BLaER1 (cell line): ENCODE data around the gene PDE4B.

Source experiments
- H3K27ac ChIP-seq: shearing (Covaris generic); formaldehyde crosslinking; 2 replicates; pipeline ENCODE4 v1.8.1; 2022
- H3K27me3 ChIP-seq: shearing (Covaris generic); formaldehyde crosslinking; 2 replicates; pipeline ENCODE4 v1.8.1; 2022
- H3K36me3 ChIP-seq: shearing (Covaris generic); formaldehyde crosslinking; 2 replicates; pipeline ENCODE4 v1.8.1; 2022
- H3K4me1 ChIP-seq: shearing (Covaris generic); formaldehyde crosslinking; 2 replicates; pipeline ENCODE4 v1.8.1; 2022
- H3K4me2 ChIP-seq: shearing (Covaris generic); formaldehyde crosslinking; 2 replicates; pipeline ENCODE4 v1.8.1; 2022
- H3K4me3 ChIP-seq: shearing (Covaris generic); formaldehyde crosslinking; 2 replicates; pipeline ENCODE4 v1.8.1; 2022
- H3K9ac ChIP-seq: shearing (Covaris generic); formaldehyde crosslinking; 2 replicates; pipeline ENCODE4 v1.8.1; 2022
- H3K9me3 ChIP-seq: shearing (Covaris generic); formaldehyde crosslinking; 2 replicates; pipeline ENCODE4 v1.8.1; 2022
- H4K20me1 ChIP-seq: shearing (Covaris generic); formaldehyde crosslinking; 2 replicates; pipeline ENCODE4 v1.8.1; 2022
- Cebpa-rat ChIP-seq: shearing (Covaris generic); IDR thresholded peaks from 2 replicates; pipeline ENCODE4 v1.8.1; 2022

The PDE4B gene

DNA sequence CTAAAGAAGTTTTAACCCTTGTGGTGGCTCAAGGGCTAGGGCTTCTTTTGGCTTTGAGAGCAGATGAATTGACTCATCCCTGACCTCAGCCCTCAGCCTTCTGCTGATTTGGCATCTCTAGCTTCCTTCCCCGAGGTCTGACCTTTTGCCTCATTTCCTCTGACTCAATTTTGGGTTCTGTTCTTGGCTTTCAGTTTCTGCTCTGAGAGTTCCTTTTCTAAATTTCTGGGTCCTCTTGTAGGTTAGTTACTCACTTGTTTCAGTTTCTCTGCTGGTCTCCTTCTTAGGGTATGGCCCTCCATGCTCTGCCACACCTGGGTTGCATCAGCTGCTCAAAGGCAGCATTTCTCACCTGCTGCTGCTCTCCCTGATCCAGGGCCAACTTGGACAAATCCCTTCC lies 19.4 kb downstream of the PDE4B start:
- no peak for TF ChIP-seq Cebpa-rat
- no peaks in the 10 kb centered on the region for H3K36me3 ChIP-seq
- peaks cover 6% of the 10 kb centered on the region; the same call in 1 of the 2 replicates for H3K4me1 ChIP-seq
- no peak overlapping the region for H3K4me3 ChIP-seq
- H3K27me3 ChIP-seq: no peaks in the 10 kb centered on the region
- no peak overlapping the region for H3K9ac ChIP-seq
- no peak overlapping the region for H3K27ac ChIP-seq
- no peaks in the 10 kb centered on the region for H3K9me3 ChIP-seq
- no peaks in the 10 kb centered on the region for H4K20me1 ChIP-seq
- peak overlapping the region; percentile 23 for H3K4me2 ChIP-seq

DNA sequence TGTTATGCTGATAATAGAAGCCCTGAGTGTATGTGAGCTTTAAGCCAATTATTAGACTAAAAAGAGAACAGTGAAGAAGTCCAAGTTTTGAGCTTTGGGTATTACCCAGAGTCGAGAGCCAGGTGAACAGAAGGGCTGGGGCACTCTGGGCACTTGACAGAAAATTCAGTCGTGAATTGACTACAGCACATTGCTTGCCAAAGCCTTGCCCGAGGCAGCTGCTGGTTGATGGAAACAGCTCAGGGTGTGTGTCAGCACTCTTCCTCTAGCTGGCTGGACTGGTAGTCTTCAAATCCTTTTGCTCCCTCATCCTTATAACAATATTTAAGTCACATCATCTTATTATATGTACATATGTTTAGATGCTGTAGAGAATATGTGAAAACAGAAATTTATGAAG lies 21.3 kb downstream of the PDE4B start:
- no peaks in the 10 kb centered on the region for H3K9me3 ChIP-seq
- H3K36me3 ChIP-seq: no peaks in the 10 kb centered on the region
- no peak overlapping the region for H3K27ac ChIP-seq
- no peaks in the 10 kb centered on the region for H4K20me1 ChIP-seq
- peaks cover 6% of the 10 kb centered on the region; the same call in 1 of the 2 replicates for H3K4me1 ChIP-seq
- no peak for TF ChIP-seq Cebpa-rat
- H3K27me3 ChIP-seq: no peaks in the 10 kb centered on the region
- H3K4me2 ChIP-seq: no peak overlapping the region
- H3K4me3 ChIP-seq: no peak overlapping the region
- H3K9ac ChIP-seq: no peak overlapping the region

DNA sequence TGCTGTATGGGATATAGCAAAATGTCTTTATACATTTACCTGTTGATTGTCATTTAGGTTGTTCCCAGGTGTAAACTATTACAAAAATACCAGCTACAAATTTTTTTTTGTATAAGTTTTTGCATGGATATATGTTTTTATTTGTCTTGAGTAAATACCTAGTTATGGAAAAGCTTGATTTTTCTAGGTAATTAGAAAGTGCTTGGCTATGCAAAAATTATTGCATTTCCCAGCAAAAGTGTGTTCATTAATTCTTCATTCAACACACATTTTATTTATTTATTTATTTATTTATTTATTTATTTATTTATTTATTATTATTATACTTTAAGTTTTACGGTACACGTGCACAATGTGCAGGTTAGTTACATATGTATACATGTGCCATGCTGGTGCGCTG lies 22.1 kb downstream of the PDE4B start:
- peaks cover 6% of the 10 kb centered on the region; the same call in 1 of the 2 replicates for H3K4me1 ChIP-seq
- no peak overlapping the region for H3K4me3 ChIP-seq
- H3K27ac ChIP-seq: no peak overlapping the region
- no peaks in the 10 kb centered on the region for H4K20me1 ChIP-seq
- no peak overlapping the region for H3K4me2 ChIP-seq
- no peaks in the 10 kb centered on the region for H3K36me3 ChIP-seq
- H3K9me3 ChIP-seq: no peaks in the 10 kb centered on the region
- H3K27me3 ChIP-seq: no peaks in the 10 kb centered on the region
- TF ChIP-seq Cebpa-rat: no peak
- H3K9ac ChIP-seq: no peak overlapping the region

DNA sequence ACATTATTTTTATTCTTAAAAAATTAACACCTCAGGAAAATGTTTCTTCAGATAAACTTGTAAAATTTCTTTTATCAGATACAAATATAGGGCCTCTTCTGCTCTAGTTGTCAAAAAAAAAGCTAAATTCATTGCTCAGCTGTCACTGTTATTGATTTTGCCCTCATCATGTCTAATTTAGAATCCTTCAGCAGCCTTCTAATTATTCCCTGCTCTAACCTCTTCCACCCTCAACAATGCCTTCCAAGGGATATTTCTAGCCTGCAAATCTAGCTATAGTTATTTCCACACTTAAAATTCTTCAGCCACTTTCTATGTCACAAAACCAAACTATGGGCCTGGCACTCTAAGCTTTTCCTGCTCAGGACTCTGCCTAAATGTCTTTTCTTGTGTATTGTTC lies 25.2 kb downstream of the PDE4B start:
- Histone ChIP-seq H3K9ac (no peak overlapping the region), H3K36me3 (no peaks in the 10 kb centered on the region), H3K27ac (no peak overlapping the region), H3K9me3 (no peaks in the 10 kb centered on the region), H3K4me1 (no peaks in the 10 kb centered on the region), H3K4me3 (no peak overlapping the region), H4K20me1 (no peaks in the 10 kb centered on the region), H3K27me3 (no peaks in the 10 kb centered on the region), H3K4me2 (no peak overlapping the region)
- no peak for TF ChIP-seq Cebpa-rat

DNA sequence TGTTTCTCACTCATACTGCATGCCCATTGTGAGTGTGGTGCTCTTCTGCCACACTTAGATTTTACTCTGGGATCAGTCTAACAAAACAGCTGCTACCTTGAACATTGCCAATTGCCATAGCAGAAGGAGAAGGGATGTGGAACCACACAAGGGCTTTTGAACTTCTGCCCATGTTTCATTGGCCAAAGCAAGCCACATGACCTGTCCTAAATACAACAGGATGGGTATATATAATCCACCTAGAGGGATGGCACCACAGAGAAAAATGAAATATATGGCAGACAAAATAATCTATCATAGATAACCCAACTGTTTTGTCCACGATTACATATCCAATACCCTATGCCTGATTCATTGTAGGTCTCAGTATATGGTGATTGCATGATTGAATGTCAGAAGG lies 26.3 kb downstream of the PDE4B start:
- Histone ChIP-seq H3K4me2 (no peak overlapping the region), H3K9me3 (no peaks in the 10 kb centered on the region), H4K20me1 (no peaks in the 10 kb centered on the region), H3K27me3 (no peaks in the 10 kb centered on the region), H3K4me1 (no peaks in the 10 kb centered on the region), H3K4me3 (no peak overlapping the region), H3K27ac (no peak overlapping the region), H3K9ac (no peak overlapping the region), H3K36me3 (no peaks in the 10 kb centered on the region)
- no peak for TF ChIP-seq Cebpa-rat

DNA sequence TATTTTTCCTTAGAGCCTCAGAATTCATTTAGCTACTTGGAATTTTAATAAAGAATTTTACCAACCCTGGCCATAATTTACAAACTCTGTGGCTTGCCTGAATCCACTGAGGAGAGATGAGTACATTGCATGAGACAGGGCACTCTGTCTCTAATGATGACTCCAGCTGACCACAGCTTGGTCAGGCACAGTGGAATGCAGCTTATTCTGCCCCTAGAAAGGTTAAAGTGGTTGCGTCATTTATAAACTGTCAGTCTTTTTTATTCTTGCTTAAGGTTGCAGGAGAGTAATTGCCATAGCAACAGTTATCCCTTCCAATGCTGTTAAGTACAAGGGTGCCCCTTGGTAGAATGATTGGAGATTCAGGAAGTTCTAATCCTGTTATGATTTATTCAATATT lies 28.3 kb downstream of the PDE4B start:
- H3K4me2 ChIP-seq: no peak overlapping the region
- H3K9me3 ChIP-seq: no peaks in the 10 kb centered on the region
- H3K9ac ChIP-seq: no peak overlapping the region
- H3K4me1 ChIP-seq: no peaks in the 10 kb centered on the region
- no peaks in the 10 kb centered on the region for H3K36me3 ChIP-seq
- no peaks in the 10 kb centered on the region for H3K27me3 ChIP-seq
- no peak overlapping the region for H3K4me3 ChIP-seq
- no peak overlapping the region for H3K27ac ChIP-seq
- H4K20me1 ChIP-seq: no peaks in the 10 kb centered on the region
- no peak for TF ChIP-seq Cebpa-rat

DNA sequence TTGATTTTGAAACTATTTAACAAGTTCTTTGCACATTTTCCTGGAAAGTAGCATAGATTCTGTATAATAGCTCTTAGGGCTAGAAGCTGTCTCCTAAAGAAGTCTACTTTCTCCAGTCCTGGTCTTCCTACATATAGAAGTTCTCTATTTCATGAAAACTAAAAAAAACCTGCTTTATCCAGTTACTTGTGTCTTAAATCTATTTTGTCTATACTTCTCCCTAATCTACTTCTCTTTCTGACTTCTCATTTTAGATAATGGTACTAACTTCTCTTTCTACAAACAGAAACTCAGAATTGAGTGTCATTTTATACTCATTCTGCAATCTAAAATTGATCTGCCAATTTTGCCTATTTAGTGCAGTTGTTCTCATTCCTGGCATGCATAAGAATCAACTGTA lies 28.7 kb downstream of the PDE4B start:
- H3K4me2 ChIP-seq: no peak overlapping the region
- no peak overlapping the region for H3K27ac ChIP-seq
- TF ChIP-seq Cebpa-rat: no peak
- H3K4me3 ChIP-seq: no peak overlapping the region
- no peaks in the 10 kb centered on the region for H3K9me3 ChIP-seq
- no peak overlapping the region for H3K9ac ChIP-seq
- H3K4me1 ChIP-seq: no peaks in the 10 kb centered on the region
- H4K20me1 ChIP-seq: no peaks in the 10 kb centered on the region
- no peaks in the 10 kb centered on the region for H3K27me3 ChIP-seq
- no peaks in the 10 kb centered on the region for H3K36me3 ChIP-seq

DNA sequence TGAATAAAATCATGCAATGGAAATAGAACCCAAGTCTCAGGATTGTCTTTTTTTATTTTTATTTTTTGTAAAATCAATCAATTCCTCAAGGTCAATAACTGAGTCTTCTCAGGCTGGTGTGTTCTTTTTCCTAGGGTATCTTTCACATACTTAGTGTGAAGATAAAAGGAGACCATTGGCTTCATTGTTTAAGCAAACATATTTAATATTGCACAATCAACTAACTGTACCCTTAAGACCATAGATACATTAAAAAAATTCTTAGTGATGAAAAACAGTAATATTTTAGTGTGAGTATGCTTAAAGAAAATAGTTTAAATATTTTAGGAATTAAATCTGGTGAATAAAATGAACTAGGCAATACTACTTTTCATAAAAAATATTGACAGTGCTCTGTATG lies 31.4 kb downstream of the PDE4B start:
- H3K36me3 ChIP-seq: no peaks in the 10 kb centered on the region
- no peak overlapping the region for H3K4me3 ChIP-seq
- H3K4me2 ChIP-seq: no peak overlapping the region
- TF ChIP-seq Cebpa-rat: no peak
- no peaks in the 10 kb centered on the region for H3K27me3 ChIP-seq
- no peaks in the 10 kb centered on the region for H3K9me3 ChIP-seq
- H4K20me1 ChIP-seq: no peaks in the 10 kb centered on the region
- H3K9ac ChIP-seq: no peak overlapping the region
- H3K27ac ChIP-seq: no peak overlapping the region
- H3K4me1 ChIP-seq: no peaks in the 10 kb centered on the region

DNA sequence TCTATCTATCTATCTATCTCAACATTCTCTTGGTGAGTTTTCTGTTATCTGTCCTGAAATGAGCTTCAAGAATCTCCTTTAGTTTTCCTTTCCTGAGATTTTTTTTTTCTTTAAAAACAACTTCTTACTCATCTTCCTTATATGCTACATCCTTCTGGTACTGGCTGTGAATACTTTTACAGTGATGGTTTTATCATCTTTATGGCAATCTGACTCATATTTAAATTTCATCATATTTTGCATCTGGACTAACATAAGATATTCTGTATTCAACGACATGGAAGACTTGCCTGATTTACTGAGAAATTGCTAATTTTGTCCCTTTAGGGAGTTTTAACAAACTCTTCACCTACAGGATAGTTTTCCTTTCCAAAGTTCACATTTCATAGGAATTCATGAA lies 33.0 kb downstream of the PDE4B start:
- TF ChIP-seq Cebpa-rat: no peak
- Histone ChIP-seq H3K36me3 (no peaks in the 10 kb centered on the region), H3K27me3 (no peaks in the 10 kb centered on the region), H4K20me1 (no peaks in the 10 kb centered on the region), H3K9me3 (no peaks in the 10 kb centered on the region), H3K9ac (no peak overlapping the region), H3K27ac (no peak overlapping the region), H3K4me3 (no peak overlapping the region), H3K4me2 (no peak overlapping the region), H3K4me1 (no peaks in the 10 kb centered on the region)

DNA sequence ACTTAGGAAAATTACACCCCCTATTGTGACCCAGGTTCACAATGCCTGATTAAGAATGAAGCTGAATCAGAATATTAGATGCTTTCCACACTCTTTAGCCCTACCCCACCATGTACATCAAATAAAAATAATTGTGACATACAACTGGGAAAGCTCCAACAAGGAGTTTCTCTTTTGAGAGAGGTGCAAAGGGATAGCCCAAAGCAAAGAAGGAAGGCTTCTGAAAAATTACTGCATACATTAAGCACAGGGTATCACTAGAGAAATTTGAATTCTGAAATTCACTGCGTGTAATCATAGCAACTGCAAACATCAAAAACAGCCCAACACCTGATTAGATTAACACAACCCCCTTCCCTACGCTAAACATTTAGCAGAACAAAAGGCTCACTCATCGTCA lies 34.1 kb downstream of the PDE4B start:
- no peak overlapping the region for H3K9ac ChIP-seq
- H3K36me3 ChIP-seq: no peaks in the 10 kb centered on the region
- H4K20me1 ChIP-seq: no peaks in the 10 kb centered on the region
- H3K9me3 ChIP-seq: no peaks in the 10 kb centered on the region
- H3K27me3 ChIP-seq: no peaks in the 10 kb centered on the region
- no peak overlapping the region for H3K4me3 ChIP-seq
- H3K27ac ChIP-seq: no peak overlapping the region
- no peaks in the 10 kb centered on the region for H3K4me1 ChIP-seq
- no peak for TF ChIP-seq Cebpa-rat
- H3K4me2 ChIP-seq: no peak overlapping the region

DNA sequence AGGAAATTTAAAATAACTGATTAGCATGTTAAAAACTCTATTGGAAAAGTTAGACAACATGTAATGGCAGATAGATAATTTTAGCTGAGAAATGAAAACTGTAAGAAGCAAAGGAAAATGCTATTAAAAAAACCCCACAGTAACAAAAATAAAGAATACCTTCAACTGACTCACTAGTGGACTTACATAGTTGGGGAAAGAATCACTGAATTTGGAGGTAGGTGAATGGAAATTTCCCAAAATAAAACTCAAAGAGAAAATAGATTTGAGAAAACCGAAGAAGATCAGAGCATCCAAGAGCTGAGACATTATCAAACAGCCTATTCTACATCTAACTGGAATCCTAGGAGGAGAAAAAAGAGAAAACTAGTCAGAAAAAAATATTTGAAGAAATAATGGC lies 34.7 kb downstream of the PDE4B start:
- Histone ChIP-seq H3K4me3 (no peak overlapping the region), H3K27me3 (no peaks in the 10 kb centered on the region), H3K9ac (no peak overlapping the region), H3K27ac (no peak overlapping the region), H3K9me3 (no peaks in the 10 kb centered on the region), H4K20me1 (no peaks in the 10 kb centered on the region), H3K4me2 (no peak overlapping the region), H3K36me3 (no peaks in the 10 kb centered on the region), H3K4me1 (no peaks in the 10 kb centered on the region)
- no peak for TF ChIP-seq Cebpa-rat
